HepG2 (cell line): Measurements from ENCODE around the gene CEL.

ENCODE experiments used
- FIP1L1 ChIP-seq: fragments of 200-400 bp; formaldehyde crosslinking; IDR thresholded peaks from 2 replicates; pipeline ENCODE4 v1.6.1; 2018; ENCODE audit warnings: low read depth, mild to moderate bottlenecking, low read length, moderate library complexity, borderline replicate concordance; ENCODE audit not compliant: insufficient read depth
- SRF ChIP-seq: IDR thresholded peaks from 2 replicates; pipeline ENCODE4 v1.6.1; 2011; ENCODE audit warnings: mild to moderate bottlenecking, low read depth, low read length, moderate library complexity

GRCh38 chr9:133050781-133051180 lies 11.0 kb upstream of the CEL start:
- TF ChIP-seq FIP1L1 (no peak), SRF (no peak)
